H1 (cell line): ENCODE results near the gene RBM26. TPM values are rescaled to one million over a fixed set of nuclear protein-coding genes. Genes with fewer than 3 reads are reported as not detected.

Source experiments
- CTCF ChIA-PET: fragments of 300-600 bp; sonication (Branson Sonifier 250); formaldehyde crosslinking; loops from one replicate; lab custom pipeline; 2021; ENCODE audit not compliant: partially characterized antibody; lab: Charles Lee
- POLR2A ChIA-PET: fragments of 300-600 bp; sonication (Branson Sonifier 250); formaldehyde crosslinking; loops from one replicate; lab custom pipeline; 2021; ENCODE audit warnings: inconsistent platforms; ENCODE audit not compliant: partially characterized antibody; lab: Charles Lee
- DNase-seq, 2 experiments: peaks; one replicate each; pipeline versions ENCODE4 v3.0.0 to v3.0.0-alpha.2; 2010 to 2022; ENCODE audit warnings: low spot score in 2 of 2, low read depth in 1 of 2, mixed read lengths in 1 of 2
- FAIRE-seq: peaks from 2 replicates; lab custom pipeline; 2011; peaks lifted over from hg19 to GRCh38; lab: Jason Lieb, UNC
- H2AFZ ChIP-seq: 2 replicates; pipeline ENCODE4 v1.8.1; 2012; ENCODE audit warnings: low read length, inconsistent platforms
- H2AK5ac ChIP-seq: 2 replicates; pipeline ENCODE4 v1.6.1; 2013; ENCODE audit warnings: low read depth, low read length
- H2BK120ac ChIP-seq: replicated peaks from 2 replicates; pipeline ENCODE3; 2013; ENCODE audit warnings: low read depth, low read length, inconsistent platforms
- H2BK12ac ChIP-seq: 2 replicates; pipeline ENCODE4 v1.6.1; 2013; ENCODE audit warnings: low read depth, low read length
- H2BK15ac ChIP-seq: 2 replicates; pipeline ENCODE4 v1.6.1; 2013; ENCODE audit warnings: low read length
- H2BK20ac ChIP-seq: 2 replicates; pipeline ENCODE4 v1.6.1; 2013; ENCODE audit warnings: low read length
- H2BK5ac ChIP-seq: 2 replicates; pipeline ENCODE4 v1.6.1; 2013; ENCODE audit warnings: low read depth, low read length
- H3K14ac ChIP-seq: 2 replicates; pipeline ENCODE4 v1.6.1; 2013; ENCODE audit warnings: inconsistent platforms; ENCODE audit not compliant: insufficient read length
- H3K18ac ChIP-seq: 2 replicates; pipeline ENCODE4 v1.6.1; 2013; ENCODE audit warnings: low read length; ENCODE audit errors: extremely low read depth
- H3K23ac ChIP-seq: 2 replicates; pipeline ENCODE4 v1.6.1; 2013; ENCODE audit warnings: inconsistent platforms; ENCODE audit not compliant: insufficient read length
- H3K23me2 ChIP-seq: 2 replicates; pipeline ENCODE4 v1.6.1; 2013; ENCODE audit warnings: low read depth, low read length
- H3K27ac ChIP-seq: 2 replicates; pipeline ENCODE4 v1.6.1; 2011; ENCODE audit warnings: low read depth, low read length, inconsistent platforms
- H3K27me3 ChIP-seq, 4 experiments: replicated peaks in 1 of 4; 1 replicate in 1 of 4; 2 replicates in 3 of 4; pipeline versions ENCODE4 v1.6.1 to v1.8.1; 2011 to 2013; ENCODE audit warnings: low read length in 3 of 4, mild to moderate bottlenecking in 3 of 4, inconsistent platforms in 2 of 4, mixed read lengths in 2 of 4, moderate library complexity in 1 of 4; ENCODE audit not compliant: control insufficient read depth in 3 of 4, insufficient read depth in 3 of 4; ENCODE audit errors: extremely low read depth in 1 of 4
- H3K36me3 ChIP-seq, 4 experiments: 2 replicates each; pipeline versions ENCODE4 v1.6.1 to v1.8.1; 2011 to 2013; ENCODE audit warnings: mild to moderate bottlenecking in 4 of 4, low read length in 3 of 4, moderate library complexity in 2 of 4, control low read depth in 1 of 4, inconsistent platforms in 1 of 4; ENCODE audit not compliant: insufficient read depth in 4 of 4, control insufficient read depth in 2 of 4
- H3K4ac ChIP-seq: replicated peaks from 2 replicates; pipeline ENCODE3; 2013; ENCODE audit warnings: low read length, low read depth, mixed read lengths, inconsistent platforms; ENCODE audit not compliant: insufficient read length
- H3K4me1 ChIP-seq, 4 experiments: replicated peaks in 1 of 4; 1 replicate in 1 of 4; 2 replicates in 3 of 4; pipeline versions ENCODE4 v1.6.1 to v1.8.1; 2011 to 2013; ENCODE audit warnings: low read length in 3 of 4, inconsistent platforms in 2 of 4, mixed read lengths in 1 of 4; ENCODE audit not compliant: insufficient read depth in 4 of 4, control insufficient read depth in 3 of 4
- H3K4me2 ChIP-seq, 2 experiments: 2 replicates each; pipeline versions ENCODE4 v1.6.1 to v1.8.1; 2011 to 2013; ENCODE audit warnings: low read depth in 2 of 2, low read length in 2 of 2, control low read depth in 1 of 2, inconsistent platforms in 1 of 2, mild to moderate bottlenecking in 1 of 2; ENCODE audit not compliant: insufficient read depth in 1 of 2
- H3K4me3 ChIP-seq, 4 experiments: fragments of 200-600, 300-600 bp in 1 of 4; sonication (generic), shearing (Covaris generic), sonication (Bioruptor Twin) in 1 of 4; 2 replicates each; pipeline versions ENCODE4 v1.5.1 to v1.8.1; 2011 to 2016; ENCODE audit warnings: low read length in 4 of 4, low read depth in 3 of 4, control low read depth in 2 of 4, inconsistent platforms in 2 of 4, mild to moderate bottlenecking in 2 of 4, mixed read lengths in 1 of 4, moderate library complexity in 1 of 4; ENCODE audit not compliant: insufficient read depth in 2 of 4; ENCODE audit errors: extremely low read depth in 1 of 4
- H3K56ac ChIP-seq: replicated peaks from 2 replicates; pipeline ENCODE3; 2013; ENCODE audit warnings: low read depth, mild to moderate bottlenecking, mixed read lengths, low read length, inconsistent platforms; ENCODE audit not compliant: insufficient read length
- H3K79me1 ChIP-seq: 2 replicates; pipeline ENCODE4 v1.6.1; 2013; ENCODE audit warnings: low read depth, low read length, control low read depth
- H3K79me2 ChIP-seq, 2 experiments: 2 replicates each; pipeline versions ENCODE4 v1.6.1 to v1.8.1; 2012 to 2013; ENCODE audit warnings: low read length in 2 of 2, mild to moderate bottlenecking in 2 of 2, inconsistent platforms in 1 of 2; ENCODE audit not compliant: insufficient read depth in 2 of 2, control insufficient read depth in 1 of 2
- H3K9ac ChIP-seq, 4 experiments: replicated peaks in 1 of 4; 1 replicate in 1 of 4; 2 replicates in 3 of 4; pipeline versions ENCODE4 v1.6.1 to v1.8.1; 2011 to 2013; ENCODE audit warnings: low read depth in 3 of 4, low read length in 3 of 4, control low read depth in 2 of 4, mild to moderate bottlenecking in 2 of 4, moderate library complexity in 2 of 4, inconsistent platforms in 1 of 4; ENCODE audit errors: extremely low read depth in 1 of 4
- H3K9me3 ChIP-seq, 2 experiments: 2 replicates each; pipeline versions ENCODE4 v1.6.1 to v1.8.1; 2012 to 2013; ENCODE audit warnings: mild to moderate bottlenecking in 2 of 2, moderate library complexity in 2 of 2, control low read depth in 1 of 2, inconsistent platforms in 1 of 2, low read depth in 1 of 2, low read length in 1 of 2, mixed read lengths in 1 of 2; ENCODE audit not compliant: insufficient read depth in 2 of 2
- H4K20me1 ChIP-seq, 2 experiments: replicated peaks in 1 of 2; 2 replicates each; pipeline versions ENCODE3 to v1.8.1; 2011 to 2013; ENCODE audit warnings: inconsistent platforms in 2 of 2, low read length in 2 of 2, mild to moderate bottlenecking in 1 of 2; ENCODE audit not compliant: insufficient read depth in 2 of 2, control insufficient read depth in 1 of 2
- H4K5ac ChIP-seq: 2 replicates; pipeline ENCODE4 v1.6.1; 2013; ENCODE audit warnings: low read length, low read depth, mixed read lengths, inconsistent platforms; ENCODE audit not compliant: insufficient read length
- H4K8ac ChIP-seq: 2 replicates; pipeline ENCODE4 v1.8.0; 2013; ENCODE audit warnings: mild to moderate bottlenecking, moderate library complexity, low read length, inconsistent platforms; ENCODE audit not compliant: insufficient read depth; ENCODE audit errors: extremely low read depth
- H4K91ac ChIP-seq: replicated peaks from 2 replicates; pipeline ENCODE3; 2013; ENCODE audit warnings: low read length, mixed read lengths, inconsistent platforms; ENCODE audit not compliant: insufficient read length
- ASH2L ChIP-seq: fragments of 200-600, 300-600 bp; sonication (generic); IDR thresholded peaks from one replicate; pipeline ENCODE4 v1.7.1; 2017; ENCODE audit warnings: low read length
- CTBP2 ChIP-seq: IDR thresholded peaks from 2 replicates; pipeline ENCODE4 v1.7.0; 2011; ENCODE audit warnings: borderline replicate concordance, mild to moderate bottlenecking, moderate library complexity, mixed read lengths, low read length; ENCODE audit not compliant: insufficient read depth, insufficient read length
- EZH2 ChIP-seq: fragments of 200-600 bp; sonication (generic); IDR thresholded peaks from 2 replicates; pipeline ENCODE4 v1.7.1; 2012; ENCODE audit warnings: low read depth, mild to moderate bottlenecking, moderate library complexity, low read length, inconsistent platforms; ENCODE audit not compliant: severe bottlenecking
- HDAC6 ChIP-seq: IDR thresholded peaks from one replicate; pipeline ENCODE4 v1.7.1; 2012; ENCODE audit warnings: low read depth, mild to moderate bottlenecking, inconsistent platforms, low read length, moderate library complexity
- POU5F1 ChIP-seq: IDR thresholded peaks from 2 replicates; pipeline ENCODE4 v1.6.1; 2011; ENCODE audit warnings: low read depth, mild to moderate bottlenecking, low read length, moderate library complexity
- SIN3A ChIP-seq, 2 experiments: IDR thresholded peaks in 1 of 2; conservative IDR thresholded peaks in 1 of 2; 2 replicates each; pipeline ENCODE4 v1.6.1; 2011 to 2012; ENCODE audit warnings: low read length in 2 of 2, improper control_type of control experiment in 1 of 2, low read depth in 1 of 2, mild to moderate bottlenecking in 1 of 2
- TAF7 ChIP-seq: optimal IDR thresholded peaks from 2 replicates; pipeline ENCODE3; 2011; ENCODE audit warnings: low read depth, mild to moderate bottlenecking, inconsistent platforms, low read length, moderate library complexity, borderline replicate concordance
- WGBS, 2 experiments: shearing (Covaris generic) in 1 of 2; methylation state at CpG; one replicate each; pipeline versions ENCODE4 v1.1.6 to v1.1.7; 2013 to 2015; ENCODE audit warnings: low lambda C conversion rate in 2 of 2, mixed read lengths in 2 of 2, inconsistent platforms in 1 of 2, low coverage in 1 of 2, missing lambda C conversion rate in 1 of 2; ENCODE audit not compliant: insufficient replicate concordance in 2 of 2, insufficient coverage in 1 of 2, insufficient read length in 1 of 2; ENCODE audit errors: extremely low coverage in 1 of 2, missing lambda C conversion rate in 1 of 2; 5-methylcytosine and 5-hydroxymethylcytosine counted together
- polyA plus RNA-seq, 7 experiments: library from polyadenylated mRNA; depleted of rRNA in 3 of 7; stranded (reverse) in 5 of 7; unstranded in 2 of 7; fragments of >200 nt in 5 of 7; fragments of 200-250 nt in 2 of 7; gene quantifications; 1 replicate in 5 of 7; 2 replicates in 1 of 7; 4 replicates in 1 of 7; pipeline versions ENCODE4 v1.2.1 to v1.2.3, GENCODE V29; 2011 to 2013; ENCODE audit warnings: missing spikeins in 2 of 7, mixed read lengths in 2 of 7
- total RNA-seq: library from RNA; stranded (reverse); fragmentation: NEBNext Ultra II Directional; extraction: Animal tissue kit (Norgen Biotek cat#: 25700); gene quantifications from 2 replicates; pipeline ENCODE4 v1.2.1, GENCODE V29; 2021
- TF ChIP-seq, protein P1 (sequence below): IDR thresholded peaks from 2 replicates; pipeline ENCODE4 v1.6.1; 2012; ENCODE audit warnings: inconsistent platforms

Gene RBM26
- total and polyA plus RNA-seq, 2 of the 8 experiments (the other 6 are each of a cell fraction or from before 2014, with no cell fraction given): 20.3 to 65.5 TPM

DNA sequence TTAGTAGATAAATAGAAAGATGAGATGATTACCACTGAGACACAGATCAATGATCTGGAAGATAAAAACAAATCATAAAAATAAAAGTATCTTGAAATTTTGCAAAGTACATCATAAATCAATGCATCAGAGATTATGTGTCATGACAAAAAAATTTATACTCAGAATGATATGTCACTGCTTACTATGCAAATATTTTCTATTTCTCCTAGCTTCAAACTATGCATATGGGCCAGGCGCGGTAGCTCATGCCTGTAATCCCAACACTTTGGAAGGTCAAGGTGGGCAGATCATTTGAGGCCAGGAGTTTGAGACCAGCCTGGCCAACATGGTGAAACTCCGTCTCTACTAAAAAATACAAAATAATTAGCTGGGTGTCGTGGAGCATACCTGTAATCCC, 17.3 kb upstream of the RBM26 start:
- no peak overlapping the region for H4K8ac ChIP-seq
- FAIRE-seq (no peak), DNase-seq (no peak)
- H2AFZ ChIP-seq: no peak overlapping the region
- H3K36me3 ChIP-seq: no peaks in the 10 kb centered on the region
- no peak overlapping the region for H2BK20ac ChIP-seq
- no peaks in the 10 kb centered on the region for H3K79me1 ChIP-seq
- no peaks in the 10 kb centered on the region for H4K20me1 ChIP-seq
- no peak overlapping the region for H3K56ac ChIP-seq
- no peak overlapping the region for H3K4ac ChIP-seq
- H2BK12ac ChIP-seq: no peak overlapping the region
- no peak overlapping the region for H3K23ac ChIP-seq
- H3K9ac ChIP-seq: no peak overlapping the region
- H3K79me2 ChIP-seq: no peaks in the 10 kb centered on the region
- no peak overlapping the region for H2BK120ac ChIP-seq
- ChIA-PET CTCF (interaction anchor here (0.7 to 4.5 kb wide), 28 partner anchors 9 to 940 kb away, joined by 3 to 111 read pairs (median 10); partner anchors contain the start of genes NDFIP2 and RBM26), POLR2A (interaction anchor here (1.4 kb wide), 1 partner anchor 14 kb away, joined by 3 read pairs; no protein-coding TSS in a partner anchor)
- no peaks in the 10 kb centered on the region for H3K4me1 ChIP-seq
- H4K91ac ChIP-seq: no peak overlapping the region
- no peak for TF ChIP-seq TAF7
- TF ChIP-seq ASH2L: no peak
- no peak for TF ChIP-seq SIN3A (conservative IDR thresholded peaks at IDR 0.05 in 1 of 2, IDR thresholded peaks at IDR 0.05 in 1 of 2; ENCODE audit: low read depth in 1 of 2, low read length in 2 of 2)
- TF ChIP-seq, protein P1, sequence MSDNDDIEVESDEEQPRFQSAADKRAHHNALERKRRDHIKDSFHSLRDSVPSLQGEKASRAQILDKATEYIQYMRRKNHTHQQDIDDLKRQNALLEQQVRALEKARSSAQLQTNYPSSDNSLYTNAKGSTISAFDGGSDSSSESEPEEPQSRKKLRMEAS: no peak
- TF ChIP-seq CTBP2: no peak
- no peak for TF ChIP-seq EZH2
- TF ChIP-seq POU5F1: no peak
- TF ChIP-seq HDAC6: no peak
- no peak overlapping the region for H4K5ac ChIP-seq
- H3K14ac ChIP-seq: no peak overlapping the region
- H3K9me3 ChIP-seq: no peaks in the 10 kb centered on the region; a peak in 1 of 4 replicates
- H3K27ac ChIP-seq: no peak overlapping the region
- no peaks in the 10 kb centered on the region for H3K27me3 ChIP-seq
- WGBS, 2 experiments: 85% methylated on average over 4 of the region's 4 CpGs; no CpG with 5 or more reads in 1 of the 2 experiments
- no peak overlapping the region for H3K18ac ChIP-seq
- H3K23me2 ChIP-seq: no peaks in the 10 kb centered on the region
- H3K4me3 ChIP-seq: no peak overlapping the region
- no peak overlapping the region for H2BK15ac ChIP-seq
- no peak overlapping the region for H2AK5ac ChIP-seq
- no peak overlapping the region for H2BK5ac ChIP-seq
- no peak overlapping the region for H3K4me2 ChIP-seq
